Measurements from ENCODE around the gene NUTM1. TPM values are rescaled to one million over a fixed set of nuclear protein-coding genes. Genes with fewer than 3 reads are reported as not detected.

NUTM1 gene
- total RNA-seq, 1 donor from 2014 or later: not detected

DNA sequence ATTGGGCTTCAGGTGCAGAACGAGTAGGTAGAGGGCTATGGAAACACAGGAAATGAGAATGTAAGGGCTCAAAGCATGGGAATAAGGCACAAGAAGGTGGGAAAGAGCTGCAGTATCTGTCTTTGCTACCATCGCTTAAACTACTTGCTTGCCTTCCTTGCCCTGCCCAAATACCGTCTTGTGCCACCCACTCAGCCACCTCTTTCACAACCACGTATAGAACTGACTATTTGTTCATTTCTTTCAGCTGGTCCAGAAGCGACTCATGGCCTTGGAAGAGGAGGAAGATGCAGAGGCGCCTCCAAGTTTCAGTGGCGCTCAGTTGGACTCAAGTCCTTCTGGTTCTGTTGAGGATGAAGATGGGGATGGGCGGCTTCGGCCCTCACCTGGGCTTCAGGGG, 12.1 kb downstream of the NUTM1 start:
- Mint-ChIP-seq H3K36me3 (ENCODE audit: insufficient read depth) (peaks cover 11% of the 10 kb centered on the region), H3K27me3 (no peaks in the 10 kb centered on the region), H3K9me3 (ENCODE audit: low read depth) (no peaks in the 10 kb centered on the region), H3K4me1 (ENCODE audit: low read depth) (peaks cover 3% of the 10 kb centered on the region), H3K27ac (no peak overlapping the region), H3K4me3 (ENCODE audit: low read depth) (no peak overlapping the region)
- DNase-seq (ENCODE audit: low spot score, unreplicated experiment): no peak
- TF ChIP-seq, protein P1, sequence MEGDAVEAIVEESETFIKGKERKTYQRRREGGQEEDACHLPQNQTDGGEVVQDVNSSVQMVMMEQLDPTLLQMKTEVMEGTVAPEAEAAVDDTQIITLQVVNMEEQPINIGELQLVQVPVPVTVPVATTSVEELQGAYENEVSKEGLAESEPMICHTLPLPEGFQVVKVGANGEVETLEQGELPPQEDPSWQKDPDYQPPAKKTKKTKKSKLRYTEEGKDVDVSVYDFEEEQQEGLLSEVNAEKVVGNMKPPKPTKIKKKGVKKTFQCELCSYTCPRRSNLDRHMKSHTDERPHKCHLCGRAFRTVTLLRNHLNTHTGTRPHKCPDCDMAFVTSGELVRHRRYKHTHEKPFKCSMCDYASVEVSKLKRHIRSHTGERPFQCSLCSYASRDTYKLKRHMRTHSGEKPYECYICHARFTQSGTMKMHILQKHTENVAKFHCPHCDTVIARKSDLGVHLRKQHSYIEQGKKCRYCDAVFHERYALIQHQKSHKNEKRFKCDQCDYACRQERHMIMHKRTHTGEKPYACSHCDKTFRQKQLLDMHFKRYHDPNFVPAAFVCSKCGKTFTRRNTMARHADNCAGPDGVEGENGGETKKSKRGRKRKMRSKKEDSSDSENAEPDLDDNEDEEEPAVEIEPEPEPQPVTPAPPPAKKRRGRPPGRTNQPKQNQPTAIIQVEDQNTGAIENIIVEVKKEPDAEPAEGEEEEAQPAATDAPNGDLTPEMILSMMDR (IDR thresholded peaks at IDR 0.05; ENCODE audit: unreplicated experiment): no peak

DNA sequence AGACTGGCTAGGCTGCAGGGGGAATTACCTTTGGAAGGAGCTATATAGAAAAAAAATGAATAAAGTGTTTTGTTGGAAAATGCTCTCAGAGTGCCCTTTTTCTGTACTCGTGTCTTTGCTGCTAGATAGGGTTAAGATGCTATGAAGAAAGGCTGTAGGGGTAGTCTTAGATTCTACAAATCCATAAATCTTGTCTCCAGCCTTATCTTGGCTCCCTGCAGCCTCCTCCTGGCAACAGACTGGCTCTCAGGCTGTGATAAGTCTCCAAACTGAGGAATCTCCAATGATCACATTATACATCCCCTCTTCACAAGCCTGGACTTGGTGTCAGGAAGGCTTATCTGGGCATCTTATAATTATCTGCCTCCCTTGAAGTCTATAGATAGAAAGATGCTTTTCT, 14.5 kb downstream of the NUTM1 start:
- H3K9me3 Mint-ChIP-seq (ENCODE audit: low read depth): no peaks in the 10 kb centered on the region
- no peaks in the 10 kb centered on the region for H3K27me3 Mint-ChIP-seq
- peaks cover 3% of the 10 kb centered on the region for H3K4me1 Mint-ChIP-seq (ENCODE audit: low read depth)
- DNase-seq (ENCODE audit: low spot score, unreplicated experiment): no peak
- no peak overlapping the region for H3K27ac Mint-ChIP-seq
- no peak overlapping the region for H3K4me3 Mint-ChIP-seq (ENCODE audit: low read depth)
- TF ChIP-seq, protein P1 (IDR thresholded peaks at IDR 0.05; ENCODE audit: unreplicated experiment): no peak
- peaks cover 10% of the 10 kb centered on the region for H3K36me3 Mint-ChIP-seq (ENCODE audit: insufficient read depth)

DNA sequence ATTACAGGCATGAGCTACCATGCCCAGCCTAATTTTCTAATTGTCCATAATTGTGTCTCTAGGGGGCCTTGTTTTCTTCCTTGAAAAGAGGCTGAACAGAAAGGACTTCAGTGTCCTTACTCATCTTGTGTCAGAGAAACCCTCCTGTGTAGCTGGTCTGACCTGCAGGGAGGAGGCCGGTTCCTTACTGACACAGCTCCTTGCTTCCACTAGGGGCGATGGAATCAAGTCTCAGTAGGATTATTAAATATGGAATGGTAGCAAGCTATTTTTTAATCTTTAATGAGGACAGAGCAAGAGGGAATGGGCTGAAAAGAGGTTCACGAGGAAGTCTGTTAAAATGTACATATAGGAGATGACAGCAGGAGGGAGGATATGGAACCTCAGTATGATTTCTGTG, 15.3 kb downstream of the NUTM1 start:
- H3K36me3 Mint-ChIP-seq (ENCODE audit: insufficient read depth): peaks cover 12% of the 10 kb centered on the region

DNA sequence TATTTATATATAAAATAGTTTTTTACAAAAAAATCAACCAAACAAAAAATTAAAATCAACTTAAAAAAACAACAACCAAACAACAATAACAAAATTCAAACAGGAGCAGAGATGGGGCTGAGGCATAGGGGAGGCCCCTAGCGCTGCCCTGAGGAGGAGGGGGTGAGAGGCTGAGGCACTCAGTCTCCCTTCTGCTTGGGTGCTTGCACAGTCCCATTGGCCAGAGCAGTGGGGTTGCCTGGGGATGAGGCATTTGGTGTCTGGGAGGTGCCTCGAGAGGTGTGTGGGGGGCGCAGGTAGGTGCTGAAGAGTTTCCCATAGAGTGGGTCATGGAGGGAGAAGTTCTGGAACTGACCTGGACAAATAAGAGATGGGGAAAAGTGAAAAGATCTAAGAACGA, 15.8 kb downstream of the NUTM1 start:
- TF ChIP-seq, protein P1 (IDR thresholded peaks at IDR 0.05; ENCODE audit: unreplicated experiment): no peak
- no peaks in the 10 kb centered on the region for H3K27me3 Mint-ChIP-seq
- H3K27ac Mint-ChIP-seq: no peak overlapping the region
- no peak for DNase-seq (ENCODE audit: low spot score, unreplicated experiment)
- H3K36me3 Mint-ChIP-seq (ENCODE audit: insufficient read depth): peaks cover 12% of the 10 kb centered on the region
- no peak overlapping the region for H3K4me3 Mint-ChIP-seq (ENCODE audit: low read depth)
- H3K9me3 Mint-ChIP-seq (ENCODE audit: low read depth): no peaks in the 10 kb centered on the region
- no peaks in the 10 kb centered on the region for H3K4me1 Mint-ChIP-seq (ENCODE audit: low read depth)

More for the DNA sequence above, 15.3 kb downstream of the NUTM1 start:
- TF ChIP-seq, protein P1 (IDR thresholded peaks at IDR 0.05; ENCODE audit: unreplicated experiment): peak; percentile 23
- no peak overlapping the region for H3K4me3 Mint-ChIP-seq (ENCODE audit: low read depth)
- no peak overlapping the region for H3K27ac Mint-ChIP-seq
- DNase-seq (ENCODE audit: low spot score, unreplicated experiment): no peak
- peaks cover 3% of the 10 kb centered on the region for H3K4me1 Mint-ChIP-seq (ENCODE audit: low read depth)
- no peaks in the 10 kb centered on the region for H3K9me3 Mint-ChIP-seq (ENCODE audit: low read depth)
- no peaks in the 10 kb centered on the region for H3K27me3 Mint-ChIP-seq

DNA sequence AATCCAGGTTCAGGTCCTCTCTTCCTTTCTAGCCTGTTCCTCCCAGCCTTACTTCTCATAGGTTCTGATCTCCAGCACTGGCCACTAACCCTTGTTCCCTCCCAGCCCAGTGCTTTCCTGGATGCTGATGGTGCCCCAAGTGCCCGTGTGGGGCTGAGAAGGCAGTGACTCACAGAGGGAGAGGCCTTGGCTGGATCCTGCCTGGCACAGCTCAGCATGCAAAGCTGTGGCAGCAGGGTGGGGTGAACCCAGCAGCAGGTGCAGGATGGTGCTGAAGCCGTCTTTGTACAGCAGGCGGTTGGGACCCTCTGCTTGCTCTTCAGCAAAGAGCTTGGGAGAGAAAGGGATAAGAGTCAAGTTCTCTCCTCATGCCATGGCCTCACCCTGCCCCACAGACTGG, 16.3 kb downstream of the NUTM1 start:
- Mint-ChIP-seq H3K27me3 (no peaks in the 10 kb centered on the region), H3K4me3 (ENCODE audit: low read depth) (no peak overlapping the region), H3K4me1 (ENCODE audit: low read depth) (no peaks in the 10 kb centered on the region), H3K36me3 (ENCODE audit: insufficient read depth) (peaks cover 12% of the 10 kb centered on the region), H3K27ac (no peak overlapping the region), H3K9me3 (ENCODE audit: low read depth) (no peaks in the 10 kb centered on the region)
- DNase-seq (ENCODE audit: low spot score, unreplicated experiment): no peak
- TF ChIP-seq, protein P1 (IDR thresholded peaks at IDR 0.05; ENCODE audit: unreplicated experiment): no peak
